Muscle layer of duodenum (tissue), 2 donors: Measurements from ENCODE around the gene PSMB2.

Source experiments
- H3K27ac ChIP-seq: one replicate; pipeline ENCODE4 v1.7.0; 2013; ENCODE audit warnings: mild to moderate bottlenecking, low read length
- H3K27me3 ChIP-seq: one replicate; pipeline ENCODE4 v1.7.0; 2013; ENCODE audit warnings: low read depth, mild to moderate bottlenecking, control low read depth, low read length
- H3K36me3 ChIP-seq, 2 donors: one replicate each; pipeline ENCODE4 v1.7.0; 2013; ENCODE audit warnings: low read length in 2 of 2, control low read depth in 1 of 2, mild to moderate bottlenecking in 1 of 2; ENCODE audit not compliant: insufficient read depth in 2 of 2, control insufficient read depth in 1 of 2
- H3K4me1 ChIP-seq, 2 donors: one replicate each; pipeline ENCODE4 v1.7.0; 2013; ENCODE audit warnings: low read length in 2 of 2, mild to moderate bottlenecking in 2 of 2, control low read depth in 1 of 2, moderate library complexity in 1 of 2; ENCODE audit not compliant: insufficient read depth in 2 of 2, control insufficient read depth in 1 of 2
- H3K4me3 ChIP-seq, 2 donors: one replicate each; pipeline ENCODE4 v1.7.0; 2013; ENCODE audit warnings: low read length in 2 of 2, low read depth in 1 of 2, mild to moderate bottlenecking in 1 of 2
- H3K9me3 ChIP-seq, 2 donors: one replicate each; pipeline ENCODE4 v1.7.0; 2013; ENCODE audit warnings: low read length in 2 of 2, control low read depth in 1 of 2, mild to moderate bottlenecking in 1 of 2; ENCODE audit not compliant: control insufficient read depth in 1 of 2
- donor health status: healthy.

Gene PSMB2

DNA sequence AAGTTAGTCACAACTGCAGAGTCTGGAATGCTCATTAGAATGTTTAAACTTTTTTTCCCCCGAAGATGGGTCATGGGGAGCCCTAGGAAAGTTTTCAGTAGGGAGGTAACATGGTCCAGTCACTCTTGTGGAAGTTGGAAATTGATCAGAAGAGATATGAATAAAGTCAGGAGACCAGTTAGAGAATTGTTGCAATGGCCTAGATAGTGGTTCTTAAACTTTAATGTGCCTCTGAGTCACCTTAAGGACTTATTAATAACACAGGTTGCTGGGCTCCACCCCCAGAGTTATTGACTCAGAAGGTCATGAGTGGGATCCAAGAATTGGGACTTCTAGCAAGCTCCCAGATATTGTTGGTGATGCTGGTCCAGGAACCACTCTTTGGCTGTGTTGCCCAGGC is 71.4 kb downstream of the PSMB2 start:
- peaks cover 22% of the 10 kb centered on the region for H3K27me3 ChIP-seq
- no peaks in the 10 kb centered on the region for H3K9me3 ChIP-seq
- no peak overlapping the region for H3K4me3 ChIP-seq
- peaks cover 0 to 8% of the 10 kb centered on the region in 2 donors for H3K4me1 ChIP-seq
- H3K27ac ChIP-seq = no peak overlapping the region
- peaks cover 4 to 11% of the 10 kb centered on the region in 2 donors for H3K36me3 ChIP-seq

DNA sequence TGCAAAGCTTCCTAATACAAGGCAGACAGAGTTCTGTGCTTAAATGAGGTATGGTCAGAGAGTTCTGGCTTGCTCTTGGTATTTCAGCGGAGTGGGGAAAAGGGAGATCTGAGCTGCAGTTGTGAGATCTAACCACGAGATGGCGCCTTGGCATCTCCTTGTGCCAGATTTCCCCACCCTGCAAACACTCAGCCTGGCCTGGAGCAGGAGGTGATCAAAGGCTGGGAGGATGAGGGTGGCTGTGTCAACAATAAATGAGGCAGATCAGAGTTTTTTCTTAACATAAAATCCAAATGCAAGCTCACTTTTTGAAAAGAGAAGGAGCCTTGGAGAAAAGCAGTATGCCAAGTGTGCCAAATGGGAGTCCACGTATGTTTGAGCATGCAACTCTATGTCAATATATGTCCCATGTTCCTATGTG is 72.3 kb downstream of the PSMB2 start:
- Histone ChIP-seq H3K36me3 (peaks cover 4 to 13% of the 10 kb centered on the region in 2 donors), H3K27me3 (peaks cover 17% of the 10 kb centered on the region), H3K4me1 (peaks cover 0 to 8% of the 10 kb centered on the region in 2 donors), H3K9me3 (no peaks in the 10 kb centered on the region), H3K4me3 (no peak overlapping the region), H3K27ac (no peak overlapping the region)

DNA sequence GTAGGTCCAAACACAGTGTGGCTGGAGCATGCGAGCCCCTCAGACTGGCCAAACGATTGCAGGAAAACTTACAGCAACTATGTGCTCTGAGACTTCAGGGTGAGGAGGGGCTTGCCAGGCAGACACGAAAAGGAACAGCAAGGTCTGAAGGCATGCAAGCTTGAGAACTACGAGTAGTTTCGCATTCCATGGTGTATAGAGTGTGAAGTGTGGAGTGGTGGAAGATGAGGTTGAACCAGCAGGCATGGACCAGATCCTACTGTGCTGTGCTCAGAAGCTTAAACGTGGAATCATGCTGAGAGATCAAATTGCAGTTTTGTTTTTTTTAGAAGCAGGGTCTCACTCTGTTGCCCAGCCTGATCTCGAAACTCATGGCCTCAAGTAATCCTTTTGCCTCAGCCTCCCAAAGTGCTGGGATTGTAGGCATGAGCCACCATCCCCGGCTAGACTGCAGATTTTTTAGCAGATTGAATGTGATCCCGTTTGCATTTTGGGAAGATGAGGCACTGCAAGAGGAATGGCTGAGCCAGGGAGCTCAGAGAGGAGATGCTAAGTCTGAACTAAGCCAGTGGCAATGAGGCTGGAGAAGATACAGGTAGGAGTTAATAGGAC is 73.3 kb downstream of the PSMB2 start:
- Histone ChIP-seq H3K4me3 (no peak overlapping the region), H3K9me3 (no peaks in the 10 kb centered on the region), H3K36me3 (peaks cover 4 to 22% of the 10 kb centered on the region in 2 donors), H3K4me1 (peaks cover 0 to under 1% of the 10 kb centered on the region in 2 donors), H3K27me3 (peaks cover 17% of the 10 kb centered on the region), H3K27ac (no peak overlapping the region)

DNA sequence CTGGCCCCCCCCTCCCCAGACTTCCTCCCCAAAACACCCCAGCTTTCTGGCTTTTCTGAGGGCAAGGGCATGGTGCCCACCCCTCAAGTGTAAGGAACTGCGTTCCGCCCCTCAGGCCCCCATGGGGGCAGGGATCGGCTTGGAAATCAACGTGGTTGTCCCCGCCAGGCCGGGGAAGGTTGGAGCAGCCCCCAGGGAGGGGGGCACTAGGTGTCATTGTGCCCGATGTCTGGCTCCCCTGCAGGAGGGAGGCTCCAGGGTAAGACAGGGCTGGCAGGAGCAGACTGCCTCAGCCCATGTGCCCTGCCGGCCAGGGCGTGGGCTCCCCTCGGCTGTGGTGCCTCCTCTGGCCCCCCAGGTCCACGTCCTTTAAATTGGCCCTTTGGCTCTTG is 75.6 kb downstream of the PSMB2 start:
- no peaks in the 10 kb centered on the region for H3K27me3 ChIP-seq
- H3K27ac ChIP-seq = no peak overlapping the region
- peaks cover 0 to 9% of the 10 kb centered on the region in 2 donors for H3K4me1 ChIP-seq
- peaks cover 9 to 27% of the 10 kb centered on the region in 2 donors for H3K36me3 ChIP-seq
- H3K9me3 ChIP-seq = no peaks in the 10 kb centered on the region
- H3K4me3 ChIP-seq = no peak overlapping the region

DNA sequence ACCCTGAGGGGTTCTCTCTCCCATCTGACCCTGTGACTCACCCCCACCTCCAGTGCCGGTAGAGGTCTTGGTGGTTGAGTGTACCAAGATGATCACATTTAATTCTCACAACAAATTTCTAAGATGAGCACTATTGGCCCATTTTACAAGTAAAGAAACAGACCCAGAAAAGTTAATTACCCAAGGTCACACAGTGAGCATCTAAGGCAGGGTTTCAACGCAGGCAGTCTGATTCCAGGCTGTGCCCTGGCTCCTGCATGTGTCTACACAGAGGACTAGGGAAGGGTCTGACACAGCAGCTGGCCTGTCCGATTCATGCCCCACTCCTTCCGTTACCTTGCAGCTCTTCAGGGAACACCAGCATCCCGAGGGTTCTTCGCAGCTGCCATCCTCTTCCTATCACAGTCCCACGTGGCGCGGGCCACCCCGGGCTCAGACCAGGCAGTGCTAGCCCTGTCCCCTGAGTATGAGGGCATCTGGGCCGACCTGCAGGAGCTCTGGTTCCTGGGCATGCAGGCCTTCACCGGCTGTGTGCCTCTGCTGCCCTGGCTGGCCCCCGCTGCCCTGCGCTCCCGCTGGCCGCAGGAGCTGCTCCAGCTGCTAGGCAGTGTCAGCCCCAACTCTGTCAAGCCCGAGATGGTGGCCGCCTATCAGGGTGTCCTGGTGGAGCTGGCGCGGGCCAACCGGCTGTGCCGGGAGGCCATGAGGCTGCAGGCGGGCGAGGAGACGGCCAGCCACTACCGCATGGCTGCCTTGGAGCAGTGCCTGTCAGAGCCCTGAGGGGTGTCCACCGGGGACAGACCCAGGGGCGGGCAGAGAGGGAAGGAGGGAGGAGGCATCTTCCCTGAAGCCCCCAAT is 76.2 kb downstream of the PSMB2 start:
- H3K36me3 ChIP-seq = peaks cover 9 to 27% of the 10 kb centered on the region in 2 donors
- H3K27ac ChIP-seq = no peak overlapping the region

DNA sequence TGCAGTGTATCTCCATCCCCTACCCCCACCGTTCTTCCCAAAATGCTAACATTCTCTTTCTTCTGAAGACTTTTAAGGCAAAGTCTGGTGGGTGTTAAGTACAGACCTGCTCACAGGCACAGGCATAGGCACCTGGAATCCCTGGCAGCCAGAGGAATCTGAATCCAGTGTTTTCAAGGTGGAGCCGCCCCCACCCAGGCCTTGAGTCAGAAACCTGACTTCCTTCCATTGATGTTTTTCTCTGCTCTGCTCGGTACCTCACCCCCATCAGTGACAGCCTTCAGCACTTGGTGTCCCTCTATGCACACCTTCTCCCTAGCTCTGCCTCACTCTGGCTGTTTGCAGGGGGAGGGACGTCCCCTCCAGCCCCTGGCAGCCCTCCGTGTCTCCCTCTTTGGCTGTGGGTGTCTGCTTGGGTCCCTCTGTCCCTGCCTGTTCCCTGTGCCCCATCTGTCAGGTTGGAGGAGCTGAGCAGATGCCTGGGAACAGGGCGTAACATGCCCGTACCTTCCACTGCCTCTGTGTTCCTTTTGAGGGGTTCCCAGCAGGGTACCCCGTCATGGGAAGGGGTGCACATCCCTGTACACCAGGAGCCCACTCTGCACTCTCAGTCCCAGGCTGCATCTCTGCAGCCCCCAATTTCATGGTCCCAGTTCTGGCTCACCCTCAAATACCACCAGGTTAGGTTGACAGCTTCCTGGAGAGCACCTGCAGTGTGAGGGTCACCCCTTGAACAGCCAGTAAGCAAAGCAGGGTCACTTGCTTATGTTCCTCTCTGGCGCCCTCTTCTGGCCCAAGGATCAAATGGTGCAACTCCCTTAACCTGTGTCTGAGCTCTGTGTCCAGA is 77.1 kb downstream of the PSMB2 start:
- Histone ChIP-seq H3K27ac (no peak overlapping the region), H3K27me3 (no peaks in the 10 kb centered on the region), H3K4me3 (no peak overlapping the region), H3K4me1 (peaks cover 0 to 22% of the 10 kb centered on the region in 2 donors), H3K36me3 (peaks cover 9 to 27% of the 10 kb centered on the region in 2 donors), H3K9me3 (no peaks in the 10 kb centered on the region)

More for the DNA sequence above, 76.2 kb downstream of the PSMB2 start:
- Histone ChIP-seq H3K4me1 (peaks cover 0 to 16% of the 10 kb centered on the region in 2 donors), H3K27me3 (no peaks in the 10 kb centered on the region), H3K9me3 (no peaks in the 10 kb centered on the region), H3K4me3 (no peak overlapping the region)

DNA sequence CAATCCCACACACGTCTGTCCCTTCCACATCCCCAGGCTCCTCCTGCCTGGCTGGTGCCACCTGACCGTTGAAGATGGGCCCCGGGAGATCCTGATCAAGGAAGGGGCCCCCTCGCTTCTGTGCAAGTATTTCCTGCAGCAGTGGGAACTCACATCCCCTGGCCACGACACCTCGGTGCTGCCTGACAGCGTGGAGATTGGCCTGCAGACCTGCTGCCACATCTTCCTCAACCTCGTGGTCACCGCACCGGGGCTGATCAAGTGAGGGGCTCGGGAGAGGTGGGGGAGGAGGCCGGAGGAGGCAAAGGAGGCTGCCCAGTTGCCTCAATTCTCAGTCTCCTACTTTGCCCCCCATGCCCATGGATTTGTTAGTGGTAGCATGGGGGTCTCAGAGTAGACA is 78.2 kb downstream of the PSMB2 start:
- peaks cover 2 to 32% of the 10 kb centered on the region in 2 donors for H3K4me1 ChIP-seq
- no peaks in the 10 kb centered on the region for H3K27me3 ChIP-seq
- H3K4me3 ChIP-seq = no peak overlapping the region
- no peaks in the 10 kb centered on the region for H3K9me3 ChIP-seq
- H3K36me3 ChIP-seq = peaks cover 9 to 27% of the 10 kb centered on the region in 2 donors
- H3K27ac ChIP-seq = no peak overlapping the region

DNA sequence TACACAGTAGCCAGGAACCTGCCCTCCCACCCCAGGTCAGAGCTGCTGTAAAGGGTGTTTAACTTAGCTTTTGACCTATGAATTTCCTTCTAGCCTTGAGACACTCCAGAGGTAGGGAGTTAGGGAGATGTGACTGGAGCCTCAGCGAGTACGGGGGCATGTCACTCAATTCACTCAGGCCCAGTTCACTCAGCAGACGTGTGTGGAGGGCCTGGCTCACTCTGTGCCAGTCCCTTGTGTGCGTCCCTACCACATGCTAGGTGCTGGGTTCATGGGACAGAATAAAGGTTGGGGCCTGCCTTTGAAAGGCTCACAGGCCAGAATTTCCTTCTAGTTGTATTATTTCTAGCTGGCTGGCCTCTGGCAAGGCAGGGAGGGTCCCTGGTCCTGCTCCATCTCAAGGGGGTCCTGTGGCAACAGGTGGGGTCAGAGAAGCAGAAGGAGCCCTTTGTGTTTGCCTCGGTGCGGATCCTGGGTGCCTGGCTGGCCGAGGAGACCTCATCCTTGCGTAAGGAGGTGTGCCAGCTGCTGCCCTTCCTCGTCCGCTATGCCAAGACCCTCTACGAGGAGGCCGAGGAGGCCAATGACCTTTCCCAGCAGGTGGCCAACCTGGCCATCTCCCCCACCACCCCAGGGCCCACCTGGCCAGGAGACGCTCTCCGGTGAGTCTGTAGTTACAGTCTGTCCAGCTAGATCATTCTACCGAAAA is 79.2 kb downstream of the PSMB2 start:
- H3K9me3 ChIP-seq = no peaks in the 10 kb centered on the region
- H3K27me3 ChIP-seq = no peaks in the 10 kb centered on the region
- H3K27ac ChIP-seq = no peak overlapping the region
- no peak overlapping the region for H3K4me3 ChIP-seq
- peaks cover 9 to 27% of the 10 kb centered on the region in 2 donors for H3K36me3 ChIP-seq
- peaks cover 4 to 34% of the 10 kb centered on the region in 2 donors for H3K4me1 ChIP-seq

DNA sequence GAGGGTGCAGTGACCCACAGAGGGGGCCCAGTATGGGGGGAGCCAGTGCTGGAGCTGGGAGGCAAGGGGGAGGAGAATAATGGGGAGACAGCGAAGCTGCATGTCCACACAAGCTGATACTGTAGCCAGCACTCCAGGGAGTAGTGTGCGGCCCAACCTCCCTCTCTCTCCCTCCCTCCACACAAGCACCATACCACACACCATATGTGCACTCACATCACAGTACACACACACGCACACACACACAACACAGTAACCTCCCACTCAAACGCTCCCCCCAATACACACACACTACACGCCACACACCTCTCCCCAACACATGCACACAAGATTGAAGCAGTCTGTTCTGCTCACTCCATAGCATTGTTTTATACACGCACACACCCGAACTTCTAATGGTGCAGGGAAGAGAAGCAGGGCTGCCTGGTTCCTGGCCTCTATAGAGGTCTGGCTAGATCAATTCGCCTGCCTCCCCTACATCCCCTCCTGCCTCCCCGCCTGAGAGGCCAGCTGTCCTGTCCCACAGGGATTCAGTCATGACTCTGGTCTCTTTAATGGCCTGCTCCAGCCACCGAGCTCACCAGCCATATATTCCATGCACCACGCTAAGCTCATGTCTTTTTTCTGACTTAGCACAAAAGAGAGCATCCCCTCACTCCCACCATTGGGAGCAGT is 79.9 kb downstream of the PSMB2 start:
- Histone ChIP-seq H3K9me3 (no peaks in the 10 kb centered on the region), H3K4me1 (peaks cover 4 to 39% of the 10 kb centered on the region in 2 donors), H3K36me3 (peaks cover 5 to 22% of the 10 kb centered on the region in 2 donors), H3K27ac (no peak overlapping the region), H3K27me3 (no peaks in the 10 kb centered on the region), H3K4me3 (peak overlapping the region in 1 of 2 donors; percentile 9)
